ENCODE results near the gene COL5A3. TPM values are rescaled to one million over a fixed set of nuclear protein-coding genes. Genes with fewer than 3 reads are reported as not detected.

COL5A3 gene
- total RNA-seq, 1 experiment from 2014 or later: 0.18 TPM

DNA sequence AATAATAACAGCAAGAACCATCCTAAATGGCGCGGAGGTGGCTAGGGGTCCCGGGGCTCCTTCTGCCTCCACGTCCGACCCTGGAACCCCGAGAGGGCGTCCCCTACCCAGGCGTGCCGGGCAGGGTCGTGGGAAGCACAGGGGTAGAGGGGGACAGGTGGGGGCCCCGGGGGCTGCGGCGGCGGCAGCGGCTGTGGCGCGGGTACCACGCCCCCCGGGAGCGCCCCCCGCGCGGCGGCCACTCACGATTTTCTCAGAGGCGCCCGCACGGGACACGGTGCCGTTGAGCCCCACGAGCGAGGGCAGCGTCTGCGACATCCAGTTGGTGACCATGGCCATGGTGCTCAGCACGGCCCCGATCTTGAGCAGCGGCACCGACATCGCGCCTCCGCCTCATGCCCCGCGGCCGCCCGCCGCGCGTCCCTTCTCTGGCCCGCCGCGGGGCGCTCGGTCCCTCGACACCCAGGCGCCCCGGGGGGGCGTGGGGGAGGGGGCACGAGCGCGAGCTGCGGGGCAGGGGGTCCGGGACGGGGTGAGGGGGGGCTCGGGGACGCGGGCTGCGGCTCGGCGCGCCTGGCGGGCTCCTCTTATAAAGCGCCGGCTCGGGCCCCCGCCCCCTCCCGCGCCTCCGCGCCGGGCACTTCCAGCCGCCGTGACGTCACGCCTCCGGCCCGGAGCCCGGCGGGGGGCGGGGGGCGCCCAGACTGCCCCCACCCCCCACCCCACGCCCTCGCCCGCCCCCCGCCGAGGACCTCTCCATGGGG is 96.9 kb downstream of the COL5A3 start:
- Histone ChIP-seq H3K27ac (ENCODE audit: low read length) (no peak overlapping the region), H3K36me3 (ENCODE audit: control insufficient read depth, insufficient read depth, low read length) (no peaks in the 10 kb centered on the region), H3K4me3 (ENCODE audit: low read depth in 2 of 2, low read length in 2 of 2) (peak overlapping the region; percentile 44 to 45), H3K27me3 (ENCODE audit: control insufficient read depth, insufficient read depth, low read length) (no peaks in the 10 kb centered on the region), H3K4me1 (ENCODE audit: control insufficient read depth, insufficient read depth, low read length) (no peaks in the 10 kb centered on the region), H3K9me3 (ENCODE audit: control insufficient read depth, insufficient read depth, low read depth, low read length) (no peaks in the 10 kb centered on the region)
- POLR2A ChIA-PET: no interaction called here
- ATAC-seq (peak; percentile 61), DNase-seq (ENCODE audit: low read depth, low spot score) (no peak)
- in situ Hi-C loops (cut with HindIII; ENCODE audit: low pct_unique_long_range_greater_than_20kb, low sequenced_read_pairs) (no loop called here), intact Hi-C loops (cut with micrococcal nuclease; ENCODE audit: unreplicated experiment) (no loop called here)
- CTCF ChIA-PET: no interaction called here
- BruUV-seq (replicated peaks): no TSS peak
- TF ChIP-seq SIN3A (IDR thresholded peaks at IDR 0.05; ENCODE audit: borderline replicate concordance, insufficient read depth, low read depth, low read length): no peak
- TF ChIP-seq TCF7L2 (IDR thresholded peaks at IDR 0.05; ENCODE audit: low read depth, low read length): no peak
- TF ChIP-seq, protein P1, sequence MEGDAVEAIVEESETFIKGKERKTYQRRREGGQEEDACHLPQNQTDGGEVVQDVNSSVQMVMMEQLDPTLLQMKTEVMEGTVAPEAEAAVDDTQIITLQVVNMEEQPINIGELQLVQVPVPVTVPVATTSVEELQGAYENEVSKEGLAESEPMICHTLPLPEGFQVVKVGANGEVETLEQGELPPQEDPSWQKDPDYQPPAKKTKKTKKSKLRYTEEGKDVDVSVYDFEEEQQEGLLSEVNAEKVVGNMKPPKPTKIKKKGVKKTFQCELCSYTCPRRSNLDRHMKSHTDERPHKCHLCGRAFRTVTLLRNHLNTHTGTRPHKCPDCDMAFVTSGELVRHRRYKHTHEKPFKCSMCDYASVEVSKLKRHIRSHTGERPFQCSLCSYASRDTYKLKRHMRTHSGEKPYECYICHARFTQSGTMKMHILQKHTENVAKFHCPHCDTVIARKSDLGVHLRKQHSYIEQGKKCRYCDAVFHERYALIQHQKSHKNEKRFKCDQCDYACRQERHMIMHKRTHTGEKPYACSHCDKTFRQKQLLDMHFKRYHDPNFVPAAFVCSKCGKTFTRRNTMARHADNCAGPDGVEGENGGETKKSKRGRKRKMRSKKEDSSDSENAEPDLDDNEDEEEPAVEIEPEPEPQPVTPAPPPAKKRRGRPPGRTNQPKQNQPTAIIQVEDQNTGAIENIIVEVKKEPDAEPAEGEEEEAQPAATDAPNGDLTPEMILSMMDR (IDR thresholded peaks at IDR 0.05): no peak
- TF ChIP-seq, protein P2, sequence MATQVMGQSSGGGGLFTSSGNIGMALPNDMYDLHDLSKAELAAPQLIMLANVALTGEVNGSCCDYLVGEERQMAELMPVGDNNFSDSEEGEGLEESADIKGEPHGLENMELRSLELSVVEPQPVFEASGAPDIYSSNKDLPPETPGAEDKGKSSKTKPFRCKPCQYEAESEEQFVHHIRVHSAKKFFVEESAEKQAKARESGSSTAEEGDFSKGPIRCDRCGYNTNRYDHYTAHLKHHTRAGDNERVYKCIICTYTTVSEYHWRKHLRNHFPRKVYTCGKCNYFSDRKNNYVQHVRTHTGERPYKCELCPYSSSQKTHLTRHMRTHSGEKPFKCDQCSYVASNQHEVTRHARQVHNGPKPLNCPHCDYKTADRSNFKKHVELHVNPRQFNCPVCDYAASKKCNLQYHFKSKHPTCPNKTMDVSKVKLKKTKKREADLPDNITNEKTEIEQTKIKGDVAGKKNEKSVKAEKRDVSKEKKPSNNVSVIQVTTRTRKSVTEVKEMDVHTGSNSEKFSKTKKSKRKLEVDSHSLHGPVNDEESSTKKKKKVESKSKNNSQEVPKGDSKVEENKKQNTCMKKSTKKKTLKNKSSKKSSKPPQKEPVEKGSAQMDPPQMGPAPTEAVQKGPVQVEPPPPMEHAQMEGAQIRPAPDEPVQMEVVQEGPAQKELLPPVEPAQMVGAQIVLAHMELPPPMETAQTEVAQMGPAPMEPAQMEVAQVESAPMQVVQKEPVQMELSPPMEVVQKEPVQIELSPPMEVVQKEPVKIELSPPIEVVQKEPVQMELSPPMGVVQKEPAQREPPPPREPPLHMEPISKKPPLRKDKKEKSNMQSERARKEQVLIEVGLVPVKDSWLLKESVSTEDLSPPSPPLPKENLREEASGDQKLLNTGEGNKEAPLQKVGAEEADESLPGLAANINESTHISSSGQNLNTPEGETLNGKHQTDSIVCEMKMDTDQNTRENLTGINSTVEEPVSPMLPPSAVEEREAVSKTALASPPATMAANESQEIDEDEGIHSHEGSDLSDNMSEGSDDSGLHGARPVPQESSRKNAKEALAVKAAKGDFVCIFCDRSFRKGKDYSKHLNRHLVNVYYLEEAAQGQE (IDR thresholded peaks at IDR 0.05; ENCODE audit: insufficient read depth in 1 of 2, low read depth in 2 of 2, low read length in 1 of 2): no peak

DNA sequence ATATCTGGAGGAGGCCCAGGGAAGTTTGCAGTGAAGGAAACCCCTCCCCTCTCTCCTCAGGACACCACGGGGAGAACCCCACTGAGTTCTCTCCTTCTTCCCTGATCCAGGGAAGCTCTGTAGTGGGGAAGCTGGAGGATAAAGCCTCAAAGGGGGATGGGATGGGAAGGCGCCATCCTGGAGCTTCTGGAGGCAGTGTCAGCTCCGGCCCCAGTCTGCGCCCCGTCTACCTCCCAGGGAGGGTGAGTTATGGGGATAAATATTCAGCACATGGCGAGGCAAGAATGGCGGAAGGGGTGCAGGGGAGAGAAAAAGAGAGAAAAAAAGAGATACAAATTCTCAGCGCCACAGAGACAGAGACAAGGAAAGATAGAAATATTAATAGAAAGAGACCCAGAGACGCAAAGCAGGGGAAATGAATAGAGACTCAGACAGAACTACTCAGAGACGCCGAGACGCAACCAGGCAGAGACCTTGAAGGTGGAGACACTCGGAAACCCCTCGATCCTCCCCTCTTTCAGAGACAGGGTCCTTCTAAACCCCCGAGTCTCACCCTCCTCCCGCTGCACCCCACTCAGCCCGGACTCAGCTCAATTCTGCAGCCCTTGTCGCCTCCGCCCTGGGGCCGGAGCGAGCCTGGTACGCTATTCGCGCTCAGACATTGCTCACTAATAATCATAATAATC is 97.6 kb downstream of the COL5A3 start:
- CTCF ChIA-PET: no interaction called here

More for the DNA sequence above, 97.6 kb downstream of the COL5A3 start:
- BruUV-seq (replicated peaks): no TSS peak
- ATAC-seq (no peak), DNase-seq (ENCODE audit: low read depth, low spot score) (no peak)
- Histone ChIP-seq H3K4me1 (ENCODE audit: control insufficient read depth, insufficient read depth, low read length) (no peaks in the 10 kb centered on the region), H3K9me3 (ENCODE audit: control insufficient read depth, insufficient read depth, low read depth, low read length) (no peaks in the 10 kb centered on the region), H3K27me3 (ENCODE audit: control insufficient read depth, insufficient read depth, low read length) (no peaks in the 10 kb centered on the region), H3K36me3 (ENCODE audit: control insufficient read depth, insufficient read depth, low read length) (no peaks in the 10 kb centered on the region), H3K4me3 (ENCODE audit: low read depth in 2 of 2, low read length in 2 of 2) (peak overlapping the region; percentile 44 to 45), H3K27ac (ENCODE audit: low read length) (no peak overlapping the region)
- intact Hi-C loops (cut with micrococcal nuclease; ENCODE audit: unreplicated experiment): no loop called here
- POLR2A ChIA-PET: no interaction called here
- in situ Hi-C loops (cut with HindIII; ENCODE audit: low pct_unique_long_range_greater_than_20kb, low sequenced_read_pairs): no loop called here
- no peak for TF ChIP-seq SIN3A (IDR thresholded peaks at IDR 0.05; ENCODE audit: borderline replicate concordance, insufficient read depth, low read depth, low read length)
- TF ChIP-seq, protein P1 (IDR thresholded peaks at IDR 0.05): no peak
- TF ChIP-seq, protein P2 (IDR thresholded peaks at IDR 0.05; ENCODE audit: insufficient read depth in 1 of 2, low read depth in 2 of 2, low read length in 1 of 2): no peak
- TF ChIP-seq POLR2AphosphoS5 (IDR thresholded peaks at IDR 0.05; ENCODE audit: low read depth, low read length): no peak
- no peak for TF ChIP-seq TCF7L2 (IDR thresholded peaks at IDR 0.05; ENCODE audit: low read depth, low read length)

Data from Panc1 (cell line).